Head of caudate nucleus (tissue), 42 donors: Measurements from ENCODE around the gene RPS25.
"Not testable (repeated sequence)": the region's sequence is repeated elsewhere in the genome, so short reads cannot be mapped to it uniquely, and the experiment has no call there.

Experiments used
- DNase-seq, 42 donors: peaks; one replicate each; pipeline versions ENCODE4 v3.0.0 to v3.0.0-alpha.2; 2020 to 2021; ENCODE audit warnings: mixed read lengths in 7 of 42
- intact Hi-C: fragments of 100-400 bp; cut with DNase I; formaldehyde crosslinking; loops from one replicate; pipeline ENCODE4 v1.15.0; 2022

RPS25 gene

GRCh38 chr11:119018074-119018938 is at the start of gene RPS25, which contains the start of gene TRAPPC4:
Gene RPS25, minus strand, starts transcription at chr11:119018343. Its CDS starts 59 bp downstream, at chr11:119018284.
Gene TRAPPC4, plus strand, starts transcription at chr11:119018766. Its CDS starts 30 bp downstream, at chr11:119018796.
- intact Hi-C loops, result no loop called here
- DNase-seq, result peak; percentile 94 to 99 (median 98)

- DNase-seq, result peak; percentile 94 to 100 (median 98)
- intact Hi-C loops, result no loop called here
Observed at GRCh38 chr11:119067371-119068222, 49.5 kb upstream of the RPS25 start, which contains the start of gene VPS11. Gene VPS11, plus strand, starts transcription at chr11:119067818. Its CDS starts 6 bp downstream, at chr11:119067824.

GRCh38 chr11:119065369-119065768 is 47.2 kb upstream of the RPS25 start:
- intact Hi-C loops, result no loop called here

GRCh38 chr11:119062779-119063178 is 44.6 kb upstream of the RPS25 start:
- intact Hi-C loops, result no loop called here
- no peak for DNase-seq

More at GRCh38 chr11:119065369-119065768, 47.2 kb upstream of the RPS25 start:
- DNase-seq, result no peak

- intact Hi-C loops, result no loop called here
- no peak for DNase-seq
Observed at GRCh38 chr11:119061256-119061655, 43.1 kb upstream of the RPS25 start.

GRCh38 chr11:119059128-119059527 is 41.0 kb upstream of the RPS25 start:
- DNase-seq, intact Hi-C loops: not testable (repeated sequence)

- intact Hi-C loops, result no loop called here
- DNase-seq, result peak; percentile 95 to 99 (median 98)
Observed at GRCh38 chr11:119057000-119057769, 39.0 kb upstream of the RPS25 start, which contains the start of gene HYOU1. Gene HYOU1, minus strand, starts transcription at chr11:119057205. Its CDS starts 1,045 bp downstream, at chr11:119056160.

GRCh38 chr11:119056421-119056999 is 38.4 kb upstream of the RPS25 start:
- intact Hi-C loops, result no loop called here
- DNase-seq, result peak in 30 of 42 donors; percentile 7 to 46 (median 24)

- peak in 5 of 42 donors; percentile 15 to 42 (median 16) for DNase-seq
- intact Hi-C loops, result no loop called here
Observed at GRCh38 chr11:119055901-119056300, 37.8 kb upstream of the RPS25 start.

- no peak for DNase-seq
- intact Hi-C loops, result no loop called here
Observed at GRCh38 chr11:119054418-119054817, 36.3 kb upstream of the RPS25 start.

GRCh38 chr11:119052163-119052814 is 34.1 kb upstream of the RPS25 start:
- intact Hi-C loops, result no loop called here
- no peak for DNase-seq

GRCh38 chr11:119051440-119052162 is 33.5 kb upstream of the RPS25 start:
- intact Hi-C loops, result no loop called here
- peak in 34 of 42 donors; percentile 16 to 84 (median 54) for DNase-seq

- intact Hi-C loops, result no loop called here
- no peak for DNase-seq
Observed at GRCh38 chr11:119049081-119049480, 30.9 kb upstream of the RPS25 start.

GRCh38 chr11:119048644-119049043 is 30.5 kb upstream of the RPS25 start:
- intact Hi-C loops, result no loop called here
- DNase-seq, result no peak

GRCh38 chr11:119047205-119047604 is 29.1 kb upstream of the RPS25 start:
- no peak for DNase-seq
- intact Hi-C loops, result no loop called here

GRCh38 chr11:119046489-119046888 is 28.3 kb upstream of the RPS25 start:
- DNase-seq, result no peak
- intact Hi-C loops, result no loop called here

GRCh38 chr11:119044708-119045107 is 26.6 kb upstream of the RPS25 start:
- intact Hi-C loops, result no loop called here
- no peak for DNase-seq
